Kidney (tissue), 14 donors: ENCODE measurements around the gene KRT33B. TPM values are rescaled to one million over a fixed set of nuclear protein-coding genes. Genes with fewer than 3 reads are reported as not detected.

Source experiments
- DNase-seq, 5 donors: peaks; one replicate each; pipeline ENCODE4 v3.0.0-alpha.2; 2013 to 2020
- FAIRE-seq: peaks from 2 replicates; lab custom pipeline; 2012; peaks lifted over from hg19 to GRCh38; lab: Jason Lieb, UNC
- H3K27ac ChIP-seq, 2 donors: one replicate each; pipeline ENCODE4 v1.7.0; 2013; ENCODE audit warnings: low read depth in 2 of 2, low read length in 2 of 2, inconsistent platforms in 1 of 2
- H3K27me3 ChIP-seq: one replicate; pipeline ENCODE4 v1.7.1; 2013; ENCODE audit warnings: low read length, inconsistent platforms; ENCODE audit not compliant: control insufficient read depth, insufficient read depth
- H3K36me3 ChIP-seq, 3 donors: one replicate each; pipeline versions ENCODE4 v1.7.0 to v1.7.1; 2013; ENCODE audit warnings: low read length in 3 of 3, control low read depth in 1 of 3, inconsistent platforms in 1 of 3; ENCODE audit not compliant: insufficient read depth in 3 of 3, control insufficient read depth in 2 of 3
- H3K4me1 ChIP-seq, 3 donors: one replicate each; pipeline versions ENCODE4 v1.7.0 to v1.7.1; 2013; ENCODE audit warnings: low read length in 3 of 3, inconsistent platforms in 1 of 3, low read depth in 1 of 3; ENCODE audit not compliant: control insufficient read depth in 2 of 3, insufficient read depth in 2 of 3
- H3K4me3 ChIP-seq, 3 donors: one replicate each; pipeline versions ENCODE4 v1.7.0 to v1.8.1; 2013; ENCODE audit warnings: low read length in 3 of 3, control low read depth in 1 of 3, inconsistent platforms in 1 of 3
- H3K9ac ChIP-seq, 3 donors: one replicate each; pipeline versions ENCODE4 v1.7.0 to v1.7.1; 2013; ENCODE audit warnings: low read length in 3 of 3, control low read depth in 1 of 3, inconsistent platforms in 1 of 3
- H3K9me3 ChIP-seq, 3 donors: one replicate each; pipeline versions ENCODE4 v1.7.0 to v1.7.1; 2013; ENCODE audit warnings: low read length in 3 of 3, control low read depth in 1 of 3, inconsistent platforms in 1 of 3; ENCODE audit not compliant: control insufficient read depth in 2 of 3, insufficient read depth in 1 of 3
- CTCF ChIP-seq: IDR thresholded peaks from 3 replicates; pipeline ENCODE4 v1.5.1; 2012; ENCODE audit warnings: mild to moderate bottlenecking, moderate library complexity, borderline replicate concordance; ENCODE audit not compliant: insufficient read depth; ENCODE audit errors: extremely low read depth
- intact Hi-C: fragments of 100-400 bp; cut with DNase I; formaldehyde crosslinking; loops from one replicate; pipeline ENCODE4 v1.11.1; 2022
- polyA plus RNA-seq: library from polyadenylated mRNA; stranded (reverse); fragments of 350-450 nt; fragmentation: Illumina TruSeq; extraction: RNeasy Lipid Tissue Mini Kit (QIAGEN cat#74804); gene quantifications from one replicate; pipeline ENCODE4 v1.2.3, GENCODE V29; 2014; ENCODE audit warnings: low read depth, low replicate concordance; ENCODE audit not compliant: insufficient read depth
- total RNA-seq: library from RNA; stranded (reverse); fragmentation: NEBNext Ultra II Directional; extraction: Animal tissue kit (Norgen Biotek cat#: 25700); gene quantifications from one replicate; pipeline ENCODE4 v1.2.1, GENCODE V29; 2021
- donor health status: control.
- donor health status: control.
- donor health status: control.
- donor health status: control.
- donor health status: control.
- donor health status: DM: yes; HTN: yes; CAD: no.
- donor health status: Normal renal cell carcinoma (clear cell type).

The KRT33B gene
- total and polyA plus RNA-seq, 2 donors from 2014 or later: not detected

- intact Hi-C loops: loop anchor here (10.0 kb wide), 1 partner anchor 415 kb away; no protein-coding TSS in a partner anchor
- DNase-seq (peak in 4 of 5 donors; percentile 44 to 65 (median 56)), FAIRE-seq (no peak)
- Histone ChIP-seq H3K9me3 (no peaks in the 10 kb centered on the region), H3K36me3 (no peaks in the 10 kb centered on the region), H3K27me3 (no peaks in the 10 kb centered on the region), H3K9ac (no peak overlapping the region), H3K4me1 (no peaks in the 10 kb centered on the region), H3K27ac (no peak overlapping the region), H3K4me3 (no peak overlapping the region)
- TF ChIP-seq CTCF: peak; percentile 72
These were observed 40.2 kb downstream of the KRT33B start for GRCh38 chr17:41329279-41329948.

GRCh38 chr17:41328207-41328606 lies 41.4 kb downstream of the KRT33B start:
- no peaks in the 10 kb centered on the region for H3K4me1 ChIP-seq
- no peak for TF ChIP-seq CTCF
- no peaks in the 10 kb centered on the region for H3K27me3 ChIP-seq
- intact Hi-C loops: loop anchor here (10.0 kb wide), 1 partner anchor 413 kb away; no protein-coding TSS in a partner anchor
- H3K9ac ChIP-seq: no peak overlapping the region
- H3K9me3 ChIP-seq: no peaks in the 10 kb centered on the region
- FAIRE-seq (no peak), DNase-seq (no peak)
- H3K4me3 ChIP-seq: no peak overlapping the region
- no peak overlapping the region for H3K27ac ChIP-seq
- H3K36me3 ChIP-seq: no peaks in the 10 kb centered on the region

GRCh38 chr17:41327411-41328120 lies 42.0 kb downstream of the KRT33B start:
- no peak overlapping the region for H3K27ac ChIP-seq
- no peak for TF ChIP-seq CTCF
- no peaks in the 10 kb centered on the region for H3K27me3 ChIP-seq
- FAIRE-seq: no peak
- no peak for DNase-seq
- H3K4me1 ChIP-seq: no peaks in the 10 kb centered on the region
- no peaks in the 10 kb centered on the region for H3K36me3 ChIP-seq
- intact Hi-C loops: loop anchor here (10.0 kb wide), 1 partner anchor 413 kb away; no protein-coding TSS in a partner anchor
- H3K9me3 ChIP-seq: no peaks in the 10 kb centered on the region
- no peak overlapping the region for H3K4me3 ChIP-seq
- no peak overlapping the region for H3K9ac ChIP-seq
